ENCODE measurements around the gene DDX11.
"Not testable (repeated sequence)": the region's sequence is repeated elsewhere in the genome, so short reads cannot be mapped to it uniquely, and the experiment has no call there.

- TF ChIP-seq, protein P1, sequence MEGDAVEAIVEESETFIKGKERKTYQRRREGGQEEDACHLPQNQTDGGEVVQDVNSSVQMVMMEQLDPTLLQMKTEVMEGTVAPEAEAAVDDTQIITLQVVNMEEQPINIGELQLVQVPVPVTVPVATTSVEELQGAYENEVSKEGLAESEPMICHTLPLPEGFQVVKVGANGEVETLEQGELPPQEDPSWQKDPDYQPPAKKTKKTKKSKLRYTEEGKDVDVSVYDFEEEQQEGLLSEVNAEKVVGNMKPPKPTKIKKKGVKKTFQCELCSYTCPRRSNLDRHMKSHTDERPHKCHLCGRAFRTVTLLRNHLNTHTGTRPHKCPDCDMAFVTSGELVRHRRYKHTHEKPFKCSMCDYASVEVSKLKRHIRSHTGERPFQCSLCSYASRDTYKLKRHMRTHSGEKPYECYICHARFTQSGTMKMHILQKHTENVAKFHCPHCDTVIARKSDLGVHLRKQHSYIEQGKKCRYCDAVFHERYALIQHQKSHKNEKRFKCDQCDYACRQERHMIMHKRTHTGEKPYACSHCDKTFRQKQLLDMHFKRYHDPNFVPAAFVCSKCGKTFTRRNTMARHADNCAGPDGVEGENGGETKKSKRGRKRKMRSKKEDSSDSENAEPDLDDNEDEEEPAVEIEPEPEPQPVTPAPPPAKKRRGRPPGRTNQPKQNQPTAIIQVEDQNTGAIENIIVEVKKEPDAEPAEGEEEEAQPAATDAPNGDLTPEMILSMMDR (IDR thresholded peaks at IDR 0.05) = not testable (repeated sequence)
- not testable (repeated sequence) for TF ChIP-seq REST (IDR thresholded peaks at IDR 0.05; ENCODE audit: low read depth, low read length); EP300 (IDR thresholded peaks at IDR 0.05; ENCODE audit: borderline replicate concordance in 1 of 2, low read depth in 1 of 2, low read length in 1 of 2); POLR2AphosphoS5 (IDR thresholded peaks at IDR 0.05; ENCODE audit: low read depth, low read length); CHD2 (IDR thresholded peaks at IDR 0.05; ENCODE audit: low read length, partially characterized antibody); TCF12 (IDR thresholded peaks at IDR 0.05); JUND (IDR thresholded peaks at IDR 0.05); NRF1 (IDR thresholded peaks at IDR 0.05; ENCODE audit: low read depth, low read length); EZH2phosphoT487 (IDR thresholded peaks at IDR 0.05; ENCODE audit: borderline replicate concordance, low read depth); GABPA (IDR thresholded peaks at IDR 0.05; ENCODE audit: low read depth); TAF1 (IDR thresholded peaks at IDR 0.05; ENCODE audit: borderline replicate concordance, low read depth, low read length)
- TF ChIP-seq, protein P2, sequence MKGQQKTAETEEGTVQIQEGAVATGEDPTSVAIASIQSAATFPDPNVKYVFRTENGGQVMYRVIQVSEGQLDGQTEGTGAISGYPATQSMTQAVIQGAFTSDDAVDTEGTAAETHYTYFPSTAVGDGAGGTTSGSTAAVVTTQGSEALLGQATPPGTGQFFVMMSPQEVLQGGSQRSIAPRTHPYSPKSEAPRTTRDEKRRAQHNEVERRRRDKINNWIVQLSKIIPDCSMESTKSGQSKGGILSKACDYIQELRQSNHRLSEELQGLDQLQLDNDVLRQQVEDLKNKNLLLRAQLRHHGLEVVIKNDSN (IDR thresholded peaks at IDR 0.05; ENCODE audit: borderline replicate concordance, low read depth) = not testable (repeated sequence)
- TF ChIP-seq, protein P3, sequence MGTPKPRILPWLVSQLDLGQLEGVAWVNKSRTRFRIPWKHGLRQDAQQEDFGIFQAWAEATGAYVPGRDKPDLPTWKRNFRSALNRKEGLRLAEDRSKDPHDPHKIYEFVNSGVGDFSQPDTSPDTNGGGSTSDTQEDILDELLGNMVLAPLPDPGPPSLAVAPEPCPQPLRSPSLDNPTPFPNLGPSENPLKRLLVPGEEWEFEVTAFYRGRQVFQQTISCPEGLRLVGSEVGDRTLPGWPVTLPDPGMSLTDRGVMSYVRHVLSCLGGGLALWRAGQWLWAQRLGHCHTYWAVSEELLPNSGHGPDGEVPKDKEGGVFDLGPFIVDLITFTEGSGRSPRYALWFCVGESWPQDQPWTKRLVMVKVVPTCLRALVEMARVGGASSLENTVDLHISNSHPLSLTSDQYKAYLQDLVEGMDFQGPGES (IDR thresholded peaks at IDR 0.05; ENCODE audit: low read depth, low read length) = not testable (repeated sequence)
Observed at GRCh38 chr12:31145296-31145695, 71.6 kb downstream of the DDX11 start.

All from SK-N-SH (cell line).